Esophagus squamous epithelium (tissue), 5 donors: ENCODE results near the gene PLEKHA1. TPM values are rescaled to one million over a fixed set of nuclear protein-coding genes. Genes with fewer than 3 reads are reported as not detected.

Source experiments
- DNase-seq: peaks from one replicate; lab custom pipeline; 2025; lab: John Stamatoyannopoulos, UW
- H3K27ac ChIP-seq, 4 donors: fragments of 200-600 bp; sonication (generic); one replicate each; pipeline ENCODE4 v1.5.1; 2016 to 2019; ENCODE audit warnings: mild to moderate bottlenecking in 1 of 4
- H3K27me3 ChIP-seq, 4 donors: fragments of 200-600 bp; sonication (generic); 1 replicate in 3 of 4; 2 replicates in 1 of 4; pipeline versions ENCODE4 v1.5.1 to v1.6.0; 2017 to 2021; ENCODE audit warnings: antibody characterized with exemption in 1 of 4
- H3K36me3 ChIP-seq, 3 donors: fragments of 200-600 bp; sonication (generic); one replicate each; pipeline ENCODE4 v1.5.1; 2016 to 2019
- H3K4me1 ChIP-seq, 3 donors: fragments of 200-600 bp; sonication (generic); one replicate each; pipeline ENCODE4 v1.5.1; 2017 to 2019
- H3K4me3 ChIP-seq, 4 donors: fragments of 200-600 bp; sonication (generic); 1 replicate in 3 of 4; 2 replicates in 1 of 4; pipeline ENCODE4 v1.5.1; 2016 to 2019; ENCODE audit warnings: mild to moderate bottlenecking in 2 of 4, moderate library complexity in 1 of 4
- H3K9me3 ChIP-seq, 3 donors: fragments of 200-600 bp; sonication (generic); one replicate each; pipeline ENCODE4 v1.5.1; 2016 to 2019
- CTCF ChIP-seq, 6 experiments: fragments of 450-650 bp in 4 of 6; fragments of 200-600 bp in 2 of 6; sonication (generic) in 2 of 6; IDR thresholded peaks; one replicate each; pipeline ENCODE4 v1.5.1; 2016 to 2019; ENCODE audit warnings: antibody characterized with exemption in 6 of 6, mild to moderate bottlenecking in 4 of 6, moderate library complexity in 4 of 6
- POLR2A ChIP-seq, 4 donors: fragments of 450-650 bp; IDR thresholded peaks; one replicate each; pipeline ENCODE4 v1.6.1; 2017; ENCODE audit warnings: antibody characterized with exemption in 4 of 4, mild to moderate bottlenecking in 4 of 4, moderate library complexity in 3 of 4
- WGBS, 2 donors: methylation state at CpG; one replicate each; pipeline ENCODE4 v1.1.5; 2018; 5-methylcytosine and 5-hydroxymethylcytosine counted together
- intact Hi-C: fragments of 100-400 bp; cut with DNase I; formaldehyde crosslinking; loops from one replicate; pipeline ENCODE4 v1.15.0; 2022
- total RNA-seq, 4 donors: library from RNA; depleted of rRNA; stranded (reverse); fragments of >200 nt; gene quantifications; one replicate each; pipeline ENCODE4 v1.1.0, GENCODE V29; 2016
- donor health status: DM: yes; HTN: yes; CAD: no.

The PLEKHA1 gene
- total RNA-seq, 4 donors from 2014 or later: 23.4 to 56.3 (median 35.9) TPM

DNA sequence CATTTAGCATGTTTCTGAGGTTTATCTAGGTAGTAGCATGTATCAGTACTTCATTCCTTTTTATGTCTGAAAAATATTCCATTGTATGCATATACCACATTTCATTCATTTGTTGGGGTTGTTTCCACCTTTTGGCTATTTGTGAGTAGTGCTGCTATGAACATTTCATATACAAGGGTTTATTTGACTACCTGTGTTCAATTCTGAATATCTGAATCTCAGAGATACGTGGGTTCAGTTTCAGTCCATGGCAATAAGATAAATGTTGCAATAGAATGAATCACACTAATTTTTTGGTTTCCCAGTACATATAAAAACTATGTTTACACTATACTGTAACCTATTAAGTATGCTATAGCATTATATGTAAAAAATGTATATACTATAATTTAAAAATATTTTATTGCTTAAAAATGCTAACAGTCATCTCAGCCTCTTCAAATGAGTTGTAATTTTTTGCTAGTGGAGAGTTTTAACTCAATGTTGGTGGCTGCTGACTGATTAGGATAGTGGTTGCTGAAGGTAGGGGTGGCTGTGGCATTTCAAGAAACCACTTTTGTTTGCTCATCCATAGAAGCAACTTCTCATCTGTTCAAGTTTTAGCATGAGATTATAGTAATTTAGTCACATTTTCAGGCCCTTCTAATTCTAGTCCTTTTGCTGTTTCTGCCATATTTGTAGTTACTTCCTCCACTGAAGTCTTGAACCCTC lies 13.9 kb downstream of the PLEKHA1 start:
- peaks cover 0 to 33% (median 0%) of the 10 kb centered on the region in 3 donors for H3K4me1 ChIP-seq
- peaks cover 0 to 5% (median 0%) of the 10 kb centered on the region in 3 donors for H3K36me3 ChIP-seq
- DNase-seq: no peak
- H3K4me3 ChIP-seq: no peak overlapping the region
- no peaks in the 10 kb centered on the region for H3K9me3 ChIP-seq
- TF ChIP-seq CTCF (IDR thresholded peaks at IDR 0.05) (no peak), POLR2A (IDR thresholded peaks at IDR 0.05) (no peak)
- intact Hi-C loops: no loop called here
- H3K27ac ChIP-seq: no peak overlapping the region
- H3K27me3 ChIP-seq: no peaks in the 10 kb centered on the region
- 47 to 61% methylated on average over 1 of the region's 1 CpG for WGBS, 2 donors

DNA sequence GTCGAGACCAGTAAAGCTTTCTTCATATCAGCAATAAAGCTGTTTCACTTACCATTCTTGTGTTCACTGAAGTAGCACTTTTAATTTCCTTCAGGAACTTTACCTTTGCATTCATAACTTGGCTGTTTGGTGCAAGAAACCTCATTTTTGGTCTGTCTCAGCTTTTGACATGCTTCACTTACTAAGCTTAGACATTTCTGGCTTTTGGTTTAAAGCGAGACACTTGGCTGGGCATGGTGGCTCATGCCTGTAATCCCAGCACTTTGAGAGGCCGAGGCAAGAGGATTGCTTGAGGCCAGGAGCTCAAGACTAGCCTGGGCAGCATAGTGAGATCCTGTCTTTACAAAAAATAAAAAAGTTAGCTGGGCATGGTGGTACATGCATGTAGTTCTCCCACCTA lies 15.8 kb downstream of the PLEKHA1 start:
- intact Hi-C loops: no loop called here
- no peaks in the 10 kb centered on the region for H3K27me3 ChIP-seq
- H3K27ac ChIP-seq: no peak overlapping the region
- peaks cover 0 to 23% (median 3%) of the 10 kb centered on the region in 3 donors for H3K36me3 ChIP-seq
- no peaks in the 10 kb centered on the region for H3K9me3 ChIP-seq
- 74 to 77% methylated on average over 2 to 3 of the region's 3 CpGs for WGBS, 2 donors
- no peak for TF ChIP-seq POLR2A (IDR thresholded peaks at IDR 0.05)
- no peak for TF ChIP-seq CTCF (IDR thresholded peaks at IDR 0.05)
- no peak overlapping the region for H3K4me3 ChIP-seq
- DNase-seq: no peak
- peaks cover 0 to 33% (median 0%) of the 10 kb centered on the region in 3 donors for H3K4me1 ChIP-seq

DNA sequence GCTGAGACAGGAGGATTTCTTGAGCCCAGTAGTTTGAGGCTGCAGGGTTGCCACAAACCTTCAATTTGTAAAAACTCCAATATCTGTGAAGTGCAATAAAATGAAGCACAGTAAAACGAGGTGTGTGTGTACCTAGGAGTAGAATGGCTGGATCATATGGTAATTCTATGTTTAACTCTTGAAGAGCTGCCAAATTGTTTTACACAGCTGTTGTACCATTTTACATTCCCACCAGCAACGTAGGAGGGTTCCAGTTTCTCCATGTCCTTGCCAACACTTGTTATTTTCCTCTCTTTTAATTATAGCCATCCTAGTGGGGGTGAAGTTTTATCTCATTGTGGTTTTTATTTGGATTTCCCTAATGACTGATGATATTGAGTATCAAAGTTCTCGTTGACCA lies 16.2 kb downstream of the PLEKHA1 start:
- H3K36me3 ChIP-seq: peaks cover 0 to 27% (median 3%) of the 10 kb centered on the region in 3 donors
- intact Hi-C loops: no loop called here
- H3K27ac ChIP-seq: no peak overlapping the region
- no peak overlapping the region for H3K4me3 ChIP-seq
- no peak for DNase-seq
- 24 to 28% methylated on average over 3 of the region's 3 CpGs for WGBS, 2 donors
- H3K27me3 ChIP-seq: no peaks in the 10 kb centered on the region
- TF ChIP-seq POLR2A (IDR thresholded peaks at IDR 0.05) (no peak), CTCF (IDR thresholded peaks at IDR 0.05) (no peak)
- H3K4me1 ChIP-seq: peaks cover 0 to 33% (median 0%) of the 10 kb centered on the region in 3 donors
- no peaks in the 10 kb centered on the region for H3K9me3 ChIP-seq

DNA sequence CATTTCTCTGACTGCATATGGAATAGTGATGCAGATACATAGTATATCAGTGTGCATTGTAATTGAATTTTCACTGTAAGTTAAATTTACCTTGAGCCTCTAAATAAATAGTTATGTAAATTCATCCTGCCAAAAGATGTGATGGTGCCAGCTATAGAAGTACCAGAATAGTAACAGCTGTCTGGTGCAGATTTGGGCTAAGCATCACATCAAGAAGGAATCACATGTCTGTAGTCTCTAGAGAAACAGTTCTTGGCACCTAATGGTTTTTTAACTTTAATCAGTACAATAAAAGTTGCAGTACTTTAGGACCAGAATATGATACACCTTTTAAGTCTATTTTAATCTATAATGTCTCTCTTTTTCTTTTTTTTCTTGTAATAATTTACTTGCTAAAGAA lies 17.4 kb downstream of the PLEKHA1 start:
- no peaks in the 10 kb centered on the region for H3K9me3 ChIP-seq
- H3K27ac ChIP-seq: no peak overlapping the region
- peaks cover 0 to 39% (median 3%) of the 10 kb centered on the region in 3 donors for H3K36me3 ChIP-seq
- no peak for TF ChIP-seq CTCF (IDR thresholded peaks at IDR 0.05)
- TF ChIP-seq POLR2A (IDR thresholded peaks at IDR 0.05): no peak
- no peak overlapping the region for H3K4me3 ChIP-seq
- no peak for DNase-seq
- intact Hi-C loops: no loop called here
- H3K4me1 ChIP-seq: peaks cover 0 to 33% (median 0%) of the 10 kb centered on the region in 3 donors
- H3K27me3 ChIP-seq: no peaks in the 10 kb centered on the region

DNA sequence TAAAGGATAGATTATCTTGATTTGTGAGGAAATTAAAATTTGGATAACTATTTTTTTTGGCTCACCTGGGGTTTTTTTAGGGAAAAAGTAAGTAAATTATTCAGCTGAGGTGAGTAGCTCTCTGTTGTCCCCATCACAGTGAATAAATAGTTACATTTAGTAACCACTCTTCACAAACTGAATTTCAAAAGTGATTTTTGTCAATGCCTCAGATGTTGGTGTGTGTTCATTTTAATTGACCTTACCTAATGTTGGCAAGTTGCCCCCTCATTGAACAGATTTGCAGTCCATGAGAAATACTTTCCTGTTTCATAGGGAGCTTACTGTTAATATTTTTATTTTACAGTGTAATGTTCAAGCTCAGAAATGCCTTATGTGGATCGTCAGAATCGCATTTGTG lies 18.3 kb downstream of the PLEKHA1 start:
- 80% methylated on average over 2 of the region's 2 CpGs for WGBS, 2 donors
- intact Hi-C loops: no loop called here
- Histone ChIP-seq H3K36me3 (peaks cover 0 to 49% (median 11%) of the 10 kb centered on the region in 3 donors), H3K4me3 (no peak overlapping the region), H3K4me1 (peaks cover 0 to 33% (median 0%) of the 10 kb centered on the region in 3 donors), H3K27me3 (no peaks in the 10 kb centered on the region), H3K27ac (no peak overlapping the region), H3K9me3 (no peaks in the 10 kb centered on the region)
- DNase-seq: no peak
- TF ChIP-seq POLR2A (IDR thresholded peaks at IDR 0.05) (no peak), CTCF (IDR thresholded peaks at IDR 0.05) (no peak)
